H1 (cell line): ENCODE results near the gene CEP152. TPM values are rescaled to one million over a fixed set of nuclear protein-coding genes. Genes with fewer than 3 reads are reported as not detected.

Source experiments
- CTCF ChIA-PET: fragments of 300-600 bp; sonication (Branson Sonifier 250); formaldehyde crosslinking; loops from one replicate; lab custom pipeline; 2021; ENCODE audit not compliant: partially characterized antibody; lab: Charles Lee
- POLR2A ChIA-PET: fragments of 300-600 bp; sonication (Branson Sonifier 250); formaldehyde crosslinking; loops from one replicate; lab custom pipeline; 2021; ENCODE audit warnings: inconsistent platforms; ENCODE audit not compliant: partially characterized antibody; lab: Charles Lee
- DNase-seq, 2 experiments: peaks; one replicate each; pipeline versions ENCODE4 v3.0.0 to v3.0.0-alpha.2; 2010 to 2022; ENCODE audit warnings: low spot score in 2 of 2, low read depth in 1 of 2, mixed read lengths in 1 of 2
- FAIRE-seq: peaks from 2 replicates; lab custom pipeline; 2011; peaks lifted over from hg19 to GRCh38; lab: Jason Lieb, UNC
- H2AFZ ChIP-seq: 2 replicates; pipeline ENCODE4 v1.8.1; 2012; ENCODE audit warnings: low read length, inconsistent platforms
- H2AK5ac ChIP-seq: 2 replicates; pipeline ENCODE4 v1.6.1; 2013; ENCODE audit warnings: low read depth, low read length
- H2BK120ac ChIP-seq: replicated peaks from 2 replicates; pipeline ENCODE3; 2013; ENCODE audit warnings: low read depth, low read length, inconsistent platforms
- H2BK12ac ChIP-seq: 2 replicates; pipeline ENCODE4 v1.6.1; 2013; ENCODE audit warnings: low read depth, low read length
- H2BK15ac ChIP-seq: 2 replicates; pipeline ENCODE4 v1.6.1; 2013; ENCODE audit warnings: low read length
- H2BK20ac ChIP-seq: 2 replicates; pipeline ENCODE4 v1.6.1; 2013; ENCODE audit warnings: low read length
- H2BK5ac ChIP-seq: 2 replicates; pipeline ENCODE4 v1.6.1; 2013; ENCODE audit warnings: low read depth, low read length
- H3K14ac ChIP-seq: 2 replicates; pipeline ENCODE4 v1.6.1; 2013; ENCODE audit warnings: inconsistent platforms; ENCODE audit not compliant: insufficient read length
- H3K18ac ChIP-seq: 2 replicates; pipeline ENCODE4 v1.6.1; 2013; ENCODE audit warnings: low read length; ENCODE audit errors: extremely low read depth
- H3K23ac ChIP-seq: 2 replicates; pipeline ENCODE4 v1.6.1; 2013; ENCODE audit warnings: inconsistent platforms; ENCODE audit not compliant: insufficient read length
- H3K23me2 ChIP-seq: 2 replicates; pipeline ENCODE4 v1.6.1; 2013; ENCODE audit warnings: low read depth, low read length
- H3K27ac ChIP-seq: 2 replicates; pipeline ENCODE4 v1.6.1; 2011; ENCODE audit warnings: low read depth, low read length, inconsistent platforms
- H3K27me3 ChIP-seq, 4 experiments: replicated peaks in 1 of 4; 1 replicate in 1 of 4; 2 replicates in 3 of 4; pipeline versions ENCODE4 v1.6.1 to v1.8.1; 2011 to 2013; ENCODE audit warnings: low read length in 3 of 4, mild to moderate bottlenecking in 3 of 4, inconsistent platforms in 2 of 4, mixed read lengths in 2 of 4, moderate library complexity in 1 of 4; ENCODE audit not compliant: control insufficient read depth in 3 of 4, insufficient read depth in 3 of 4; ENCODE audit errors: extremely low read depth in 1 of 4
- H3K36me3 ChIP-seq, 4 experiments: 2 replicates each; pipeline versions ENCODE4 v1.6.1 to v1.8.1; 2011 to 2013; ENCODE audit warnings: mild to moderate bottlenecking in 4 of 4, low read length in 3 of 4, moderate library complexity in 2 of 4, control low read depth in 1 of 4, inconsistent platforms in 1 of 4; ENCODE audit not compliant: insufficient read depth in 4 of 4, control insufficient read depth in 2 of 4
- H3K4ac ChIP-seq: replicated peaks from 2 replicates; pipeline ENCODE3; 2013; ENCODE audit warnings: low read length, low read depth, mixed read lengths, inconsistent platforms; ENCODE audit not compliant: insufficient read length
- H3K4me1 ChIP-seq, 4 experiments: replicated peaks in 1 of 4; 1 replicate in 1 of 4; 2 replicates in 3 of 4; pipeline versions ENCODE4 v1.6.1 to v1.8.1; 2011 to 2013; ENCODE audit warnings: low read length in 3 of 4, inconsistent platforms in 2 of 4, mixed read lengths in 1 of 4; ENCODE audit not compliant: insufficient read depth in 4 of 4, control insufficient read depth in 3 of 4
- H3K4me2 ChIP-seq, 2 experiments: 2 replicates each; pipeline versions ENCODE4 v1.6.1 to v1.8.1; 2011 to 2013; ENCODE audit warnings: low read depth in 2 of 2, low read length in 2 of 2, control low read depth in 1 of 2, inconsistent platforms in 1 of 2, mild to moderate bottlenecking in 1 of 2; ENCODE audit not compliant: insufficient read depth in 1 of 2
- H3K4me3 ChIP-seq, 4 experiments: fragments of 200-600, 300-600 bp in 1 of 4; sonication (generic), shearing (Covaris generic), sonication (Bioruptor Twin) in 1 of 4; 2 replicates each; pipeline versions ENCODE4 v1.5.1 to v1.8.1; 2011 to 2016; ENCODE audit warnings: low read length in 4 of 4, low read depth in 3 of 4, control low read depth in 2 of 4, inconsistent platforms in 2 of 4, mild to moderate bottlenecking in 2 of 4, mixed read lengths in 1 of 4, moderate library complexity in 1 of 4; ENCODE audit not compliant: insufficient read depth in 2 of 4; ENCODE audit errors: extremely low read depth in 1 of 4
- H3K56ac ChIP-seq: replicated peaks from 2 replicates; pipeline ENCODE3; 2013; ENCODE audit warnings: low read depth, mild to moderate bottlenecking, mixed read lengths, low read length, inconsistent platforms; ENCODE audit not compliant: insufficient read length
- H3K79me1 ChIP-seq: 2 replicates; pipeline ENCODE4 v1.6.1; 2013; ENCODE audit warnings: low read depth, low read length, control low read depth
- H3K79me2 ChIP-seq, 2 experiments: 2 replicates each; pipeline versions ENCODE4 v1.6.1 to v1.8.1; 2012 to 2013; ENCODE audit warnings: low read length in 2 of 2, mild to moderate bottlenecking in 2 of 2, inconsistent platforms in 1 of 2; ENCODE audit not compliant: insufficient read depth in 2 of 2, control insufficient read depth in 1 of 2
- H3K9ac ChIP-seq, 4 experiments: replicated peaks in 1 of 4; 1 replicate in 1 of 4; 2 replicates in 3 of 4; pipeline versions ENCODE4 v1.6.1 to v1.8.1; 2011 to 2013; ENCODE audit warnings: low read depth in 3 of 4, low read length in 3 of 4, control low read depth in 2 of 4, mild to moderate bottlenecking in 2 of 4, moderate library complexity in 2 of 4, inconsistent platforms in 1 of 4; ENCODE audit errors: extremely low read depth in 1 of 4
- H3K9me3 ChIP-seq, 2 experiments: 2 replicates each; pipeline versions ENCODE4 v1.6.1 to v1.8.1; 2012 to 2013; ENCODE audit warnings: mild to moderate bottlenecking in 2 of 2, moderate library complexity in 2 of 2, control low read depth in 1 of 2, inconsistent platforms in 1 of 2, low read depth in 1 of 2, low read length in 1 of 2, mixed read lengths in 1 of 2; ENCODE audit not compliant: insufficient read depth in 2 of 2
- H4K20me1 ChIP-seq, 2 experiments: replicated peaks in 1 of 2; 2 replicates each; pipeline versions ENCODE3 to v1.8.1; 2011 to 2013; ENCODE audit warnings: inconsistent platforms in 2 of 2, low read length in 2 of 2, mild to moderate bottlenecking in 1 of 2; ENCODE audit not compliant: insufficient read depth in 2 of 2, control insufficient read depth in 1 of 2
- H4K5ac ChIP-seq: 2 replicates; pipeline ENCODE4 v1.6.1; 2013; ENCODE audit warnings: low read length, low read depth, mixed read lengths, inconsistent platforms; ENCODE audit not compliant: insufficient read length
- H4K8ac ChIP-seq: 2 replicates; pipeline ENCODE4 v1.8.0; 2013; ENCODE audit warnings: mild to moderate bottlenecking, moderate library complexity, low read length, inconsistent platforms; ENCODE audit not compliant: insufficient read depth; ENCODE audit errors: extremely low read depth
- H4K91ac ChIP-seq: replicated peaks from 2 replicates; pipeline ENCODE3; 2013; ENCODE audit warnings: low read length, mixed read lengths, inconsistent platforms; ENCODE audit not compliant: insufficient read length
- CHD1 ChIP-seq: IDR thresholded peaks from 2 replicates; pipeline ENCODE4 v1.6.1; 2012; ENCODE audit warnings: low read depth, low read length, improper control_type of control experiment
- CTBP2 ChIP-seq: IDR thresholded peaks from 2 replicates; pipeline ENCODE4 v1.7.0; 2011; ENCODE audit warnings: borderline replicate concordance, mild to moderate bottlenecking, moderate library complexity, mixed read lengths, low read length; ENCODE audit not compliant: insufficient read depth, insufficient read length
- KDM4A ChIP-seq: IDR thresholded peaks from one replicate; pipeline ENCODE4 v1.7.1; 2012; ENCODE audit warnings: low read depth, mild to moderate bottlenecking, moderate library complexity, low read length, inconsistent platforms; ENCODE audit not compliant: severe bottlenecking
- KDM5A ChIP-seq: fragments of 200-600 bp; IDR thresholded peaks from 2 replicates; pipeline ENCODE4 v1.7.1; 2012; ENCODE audit warnings: mild to moderate bottlenecking, low read length, inconsistent platforms, mixed read lengths
- MAFK ChIP-seq: IDR thresholded peaks from 2 replicates; pipeline ENCODE4 v1.6.1; 2012; ENCODE audit warnings: low read depth, mild to moderate bottlenecking, improper control_type of control experiment, low read length
- MAX ChIP-seq: IDR thresholded peaks from 2 replicates; pipeline ENCODE4 v1.6.1; 2012; ENCODE audit warnings: inconsistent platforms
- RAD21 ChIP-seq, 2 experiments: IDR thresholded peaks in 1 of 2; conservative IDR thresholded peaks in 1 of 2; 2 replicates each; pipeline ENCODE4 v1.6.1; 2011; ENCODE audit warnings: low read depth in 2 of 2, low read length in 2 of 2, improper control_type of control experiment in 1 of 2, inconsistent platforms in 1 of 2, mild to moderate bottlenecking in 1 of 2, moderate library complexity in 1 of 2
- SP1 ChIP-seq: IDR thresholded peaks from 2 replicates; pipeline ENCODE4 v1.6.1; 2011; ENCODE audit warnings: low read depth, low read length
- SP2 ChIP-seq: IDR thresholded peaks from 2 replicates; pipeline ENCODE4 v1.6.1; 2012; ENCODE audit warnings: mild to moderate bottlenecking, low read length, inconsistent platforms
- SP4 ChIP-seq: IDR thresholded peaks from 2 replicates; pipeline ENCODE4 v1.6.1; 2012; ENCODE audit warnings: low read length, inconsistent platforms
- SRF ChIP-seq: IDR thresholded peaks from 2 replicates; pipeline ENCODE4 v1.6.1; 2011; ENCODE audit warnings: mild to moderate bottlenecking, low read depth, low read length, moderate library complexity
- TBP ChIP-seq: IDR thresholded peaks from 2 replicates; pipeline ENCODE4 v1.6.1; 2011; ENCODE audit warnings: low read depth, low read length, improper control_type of control experiment
- USF2 ChIP-seq: IDR thresholded peaks from 2 replicates; pipeline ENCODE4 v1.6.1; 2011; ENCODE audit warnings: low read length, improper control_type of control experiment
- ZNF274 ChIP-seq: IDR thresholded peaks from 2 replicates; pipeline ENCODE4 v1.7.0; 2012; ENCODE audit warnings: low read length, borderline replicate concordance; ENCODE audit errors: extremely low read depth
- WGBS, 2 experiments: shearing (Covaris generic) in 1 of 2; methylation state at CpG; one replicate each; pipeline versions ENCODE4 v1.1.6 to v1.1.7; 2013 to 2015; ENCODE audit warnings: low lambda C conversion rate in 2 of 2, mixed read lengths in 2 of 2, inconsistent platforms in 1 of 2, low coverage in 1 of 2, missing lambda C conversion rate in 1 of 2; ENCODE audit not compliant: insufficient replicate concordance in 2 of 2, insufficient coverage in 1 of 2, insufficient read length in 1 of 2; ENCODE audit errors: extremely low coverage in 1 of 2, missing lambda C conversion rate in 1 of 2; 5-methylcytosine and 5-hydroxymethylcytosine counted together
- polyA plus RNA-seq, 7 experiments: library from polyadenylated mRNA; depleted of rRNA in 3 of 7; stranded (reverse) in 5 of 7; unstranded in 2 of 7; fragments of >200 nt in 5 of 7; fragments of 200-250 nt in 2 of 7; gene quantifications; 1 replicate in 5 of 7; 2 replicates in 1 of 7; 4 replicates in 1 of 7; pipeline versions ENCODE4 v1.2.1 to v1.2.3, GENCODE V29; 2011 to 2013; ENCODE audit warnings: missing spikeins in 2 of 7, mixed read lengths in 2 of 7
- total RNA-seq: library from RNA; stranded (reverse); fragmentation: NEBNext Ultra II Directional; extraction: Animal tissue kit (Norgen Biotek cat#: 25700); gene quantifications from 2 replicates; pipeline ENCODE4 v1.2.1, GENCODE V29; 2021

Gene CEP152
- total and polyA plus RNA-seq, 2 of the 8 experiments (the other 6 are each of a cell fraction or from before 2014, with no cell fraction given): 1.4 to 16.2 TPM

DNA sequence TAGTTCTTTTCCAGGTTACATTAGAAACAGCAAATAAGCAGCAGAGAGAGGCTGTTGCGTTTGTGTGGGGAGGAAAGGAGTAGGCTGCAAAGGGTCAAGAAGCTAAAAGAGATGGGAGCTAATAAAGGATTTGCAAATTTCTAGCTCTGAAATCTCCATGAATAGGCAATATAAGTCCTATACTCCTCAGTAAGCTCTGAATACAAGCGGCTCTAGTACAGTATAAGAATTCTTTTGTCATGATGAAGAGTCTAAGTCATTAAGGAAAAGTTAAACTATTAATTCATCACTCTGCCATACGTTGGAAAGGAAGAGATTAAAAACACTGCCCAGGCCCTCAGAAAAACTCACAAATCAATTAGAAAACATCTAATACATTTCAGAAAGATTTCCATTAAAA lies 59.3 kb downstream of the CEP152 start:
- CTCF ChIA-PET: interaction anchor here (0.6 kb wide), 1 partner anchor 1100 kb away, joined by 3 read pairs; no protein-coding TSS in a partner anchor
- H3K9me3 ChIP-seq: no peaks in the 10 kb centered on the region
- no peak overlapping the region for H3K4ac ChIP-seq
- no peak overlapping the region for H2BK5ac ChIP-seq
- no peaks in the 10 kb centered on the region for H3K79me1 ChIP-seq
- H2BK120ac ChIP-seq: no peak overlapping the region
- no peak for DNase-seq
- H3K36me3 ChIP-seq: peaks cover 0 to 14% (median 2%) of the 10 kb centered on the region in 4 experiments; a peak in 4 of 8 replicates
- no peak overlapping the region for H3K4me3 ChIP-seq
- no peak overlapping the region for H2BK15ac ChIP-seq
- H3K4me1 ChIP-seq: peaks cover 0 to under 1% (median 0%) of the 10 kb centered on the region in 4 experiments; a peak in 1 of 7 replicates
- no peaks in the 10 kb centered on the region for H3K23me2 ChIP-seq
- no peak overlapping the region for H3K23ac ChIP-seq
- POLR2A ChIA-PET: no interaction called here
- H3K4me2 ChIP-seq: no peak overlapping the region
- no peak overlapping the region for H4K91ac ChIP-seq
- no peak overlapping the region for H4K5ac ChIP-seq
- H3K27me3 ChIP-seq: no peaks in the 10 kb centered on the region
- H3K18ac ChIP-seq: no peak overlapping the region
- no peak overlapping the region for H2BK12ac ChIP-seq
- H2AK5ac ChIP-seq: no peak overlapping the region
- no peak overlapping the region for H3K27ac ChIP-seq
- no peak overlapping the region for H2AFZ ChIP-seq
- 91% methylated on average over 3 of the region's 3 CpGs; no CpG with 5 or more reads in 1 of the 2 experiments for WGBS, 2 experiments
- H4K8ac ChIP-seq: no peak overlapping the region
- H2BK20ac ChIP-seq: no peak overlapping the region
- FAIRE-seq: no peak
- no peak overlapping the region for H3K9ac ChIP-seq
- H3K56ac ChIP-seq: no peak overlapping the region
- no peaks in the 10 kb centered on the region for H3K79me2 ChIP-seq
- H4K20me1 ChIP-seq: no peaks in the 10 kb centered on the region
- H3K14ac ChIP-seq: no peak overlapping the region
- TF ChIP-seq TBP (no peak), SRF (no peak), CTBP2 (no peak), KDM4A (no peak), KDM5A (no peak), SP2 (no peak), USF2 (no peak), RAD21 (IDR thresholded peaks at IDR 0.05 in 1 of 2, conservative IDR thresholded peaks at IDR 0.05 in 1 of 2; ENCODE audit: low read depth in 2 of 2, low read length in 2 of 2) (no peak), CHD1 (no peak), MAX (no peak), SP4 (no peak), SP1 (no peak), MAFK (no peak), ZNF274 (no peak)
